H9 (cell line): ENCODE results near the gene MGA. TPM values are rescaled to one million over a fixed set of nuclear protein-coding genes. Genes with fewer than 3 reads are reported as not detected.

Experiments
- DNase-seq: peaks from one replicate; pipeline ENCODE4 v3.0.0-alpha.2; 2017
- H2AFZ ChIP-seq: one replicate; pipeline ENCODE4 v1.6.1; 2013; ENCODE audit warnings: mild to moderate bottlenecking, low read length, control low read depth, moderate library complexity
- H2AK5ac ChIP-seq: 2 replicates; pipeline ENCODE4 v1.6.1; 2013; ENCODE audit warnings: low read length, control low read depth, mixed read lengths; ENCODE audit not compliant: insufficient read length
- H2BK120ac ChIP-seq: one replicate; pipeline ENCODE4 v1.6.1; 2013; ENCODE audit warnings: low read depth, mild to moderate bottlenecking, low read length, control low read depth, inconsistent platforms; ENCODE audit not compliant: poor library complexity, severe bottlenecking
- H2BK12ac ChIP-seq: 2 replicates; pipeline ENCODE4 v1.6.1; 2013; ENCODE audit warnings: low read length, control low read depth, mixed read lengths, low read depth; ENCODE audit not compliant: insufficient read length
- H2BK15ac ChIP-seq: 2 replicates; pipeline ENCODE4 v1.6.1; 2013; ENCODE audit warnings: low read depth, low read length, control low read depth
- H2BK20ac ChIP-seq: one replicate; pipeline ENCODE4 v1.6.1; 2013; ENCODE audit warnings: low read depth, mild to moderate bottlenecking, low read length, control low read depth, inconsistent platforms; ENCODE audit not compliant: poor library complexity, severe bottlenecking
- H2BK5ac ChIP-seq: 2 replicates; pipeline ENCODE4 v1.6.1; 2013; ENCODE audit warnings: low read length, control low read depth, mixed read lengths; ENCODE audit not compliant: insufficient read length
- H3K14ac ChIP-seq: 2 replicates; pipeline ENCODE4 v1.6.1; 2013; ENCODE audit warnings: low read length, control low read depth; ENCODE audit not compliant: insufficient read depth
- H3K18ac ChIP-seq: 2 replicates; pipeline ENCODE4 v1.6.1; 2013; ENCODE audit warnings: low read depth, mild to moderate bottlenecking, mixed read lengths, low read length, control low read depth; ENCODE audit not compliant: insufficient read length
- H3K23ac ChIP-seq: 2 replicates; pipeline ENCODE4 v1.6.1; 2013; ENCODE audit warnings: low read length, control low read depth, mixed read lengths, low read depth; ENCODE audit not compliant: insufficient read length
- H3K23me2 ChIP-seq: 2 replicates; pipeline ENCODE4 v1.6.1; 2013; ENCODE audit warnings: low read depth, mild to moderate bottlenecking, mixed read lengths, low read length, control low read depth; ENCODE audit not compliant: insufficient read length, poor library complexity, severe bottlenecking
- H3K27ac ChIP-seq: 2 replicates; pipeline ENCODE4 v1.5.1; 2013; ENCODE audit warnings: low read length, control low read depth, mixed read lengths, low read depth; ENCODE audit not compliant: insufficient read length
- H3K27me3 ChIP-seq: 2 replicates; pipeline ENCODE4 v1.6.1; 2013; ENCODE audit warnings: low read length, control low read depth, inconsistent platforms; ENCODE audit not compliant: insufficient read depth
- H3K4ac ChIP-seq: 2 replicates; pipeline ENCODE4 v1.6.1; 2013; ENCODE audit warnings: low read depth, mild to moderate bottlenecking, control low read depth, inconsistent platforms, low read length, moderate library complexity
- H3K4me1 ChIP-seq: 2 replicates; pipeline ENCODE4 v1.6.1; 2013; ENCODE audit warnings: low read length, control low read depth, inconsistent platforms; ENCODE audit not compliant: insufficient read depth
- H3K4me2 ChIP-seq: 2 replicates; pipeline ENCODE4 v1.6.1; 2013; ENCODE audit warnings: low read length, control low read depth, mixed read lengths; ENCODE audit not compliant: insufficient read length, insufficient read depth
- H3K56ac ChIP-seq: 2 replicates; pipeline ENCODE4 v1.6.1; 2013; ENCODE audit warnings: low read depth, mild to moderate bottlenecking, mixed read lengths, low read length, control low read depth; ENCODE audit not compliant: insufficient read length
- H3K79me1 ChIP-seq: 2 replicates; pipeline ENCODE4 v1.6.1; 2013; ENCODE audit warnings: low read depth, mild to moderate bottlenecking, moderate library complexity, low read length, control low read depth, inconsistent platforms; ENCODE audit not compliant: insufficient read depth, poor library complexity, severe bottlenecking
- H3K79me2 ChIP-seq: 2 replicates; pipeline ENCODE4 v1.6.1; 2013; ENCODE audit warnings: low read length, control low read depth, inconsistent platforms; ENCODE audit not compliant: insufficient read depth
- H3K9ac ChIP-seq: 2 replicates; pipeline ENCODE4 v1.6.1; 2013; ENCODE audit warnings: low read length, control low read depth, mixed read lengths; ENCODE audit not compliant: insufficient read length; ENCODE audit errors: extremely low read depth
- H3K9me3 ChIP-seq: one replicate; pipeline ENCODE4 v1.6.1; 2013; ENCODE audit warnings: low read depth, low read length, inconsistent platforms; ENCODE audit not compliant: control insufficient read depth
- H3T11ph ChIP-seq: one replicate; pipeline ENCODE4 v1.6.1; 2013; ENCODE audit warnings: mild to moderate bottlenecking, low read length, control low read depth, inconsistent platforms
- H4K20me1 ChIP-seq: one replicate; pipeline ENCODE4 v1.6.1; 2013; ENCODE audit not compliant: control insufficient read depth, insufficient read length, insufficient read depth
- H4K5ac ChIP-seq: 2 replicates; pipeline ENCODE4 v1.6.1; 2013; ENCODE audit warnings: low read depth, mild to moderate bottlenecking, mixed read lengths, low read length, control low read depth; ENCODE audit not compliant: insufficient read length
- H4K8ac ChIP-seq: replicated peaks from 2 replicates; pipeline ENCODE4 v1.6.1; 2013; ENCODE audit warnings: low read length, control low read depth, mixed read lengths, low read depth; ENCODE audit not compliant: insufficient read length
- H4K91ac ChIP-seq: 2 replicates; pipeline ENCODE4 v1.6.1; 2013; ENCODE audit warnings: low read depth, mild to moderate bottlenecking, moderate library complexity, mixed read lengths, low read length, control low read depth; ENCODE audit not compliant: insufficient read length
- H3K27ac Mint-ChIP-seq, 3 experiments: 2 replicates in 2 of 3; 3 replicates in 1 of 3; pipeline ENCODE4 v1.8.0; 2020 to 2021; ENCODE audit warnings: mixed read lengths in 3 of 3, mild to moderate bottlenecking in 1 of 3, moderate library complexity in 1 of 3
- H3K27me3 Mint-ChIP-seq: 2 replicates; pipeline ENCODE4 v1.8.0; 2021; ENCODE audit warnings: low read depth, mild to moderate bottlenecking, moderate library complexity, mixed read lengths
- H3K36me3 Mint-ChIP-seq, 3 experiments: 2 replicates in 2 of 3; 3 replicates in 1 of 3; pipeline ENCODE4 v1.8.0; 2020 to 2021; ENCODE audit warnings: low read depth in 3 of 3, mixed read lengths in 3 of 3; ENCODE audit not compliant: insufficient read depth in 1 of 3
- H3K4me1 Mint-ChIP-seq, 2 experiments: 2 replicates each; pipeline ENCODE4 v1.8.0; 2020; ENCODE audit warnings: mixed read lengths in 2 of 2
- H3K4me3 Mint-ChIP-seq, 2 experiments: 2 replicates in 1 of 2; 3 replicates in 1 of 2; pipeline ENCODE4 v1.8.0; 2020 to 2021; ENCODE audit warnings: mild to moderate bottlenecking in 2 of 2, mixed read lengths in 2 of 2, moderate library complexity in 1 of 2
- H3K9me3 Mint-ChIP-seq, 2 experiments: 2 replicates in 1 of 2; 3 replicates in 1 of 2; pipeline ENCODE4 v1.8.0; 2020; ENCODE audit warnings: mild to moderate bottlenecking in 2 of 2, mixed read lengths in 2 of 2, moderate library complexity in 1 of 2
- WGBS: extraction: QIAGEN DNeasy Blood & Tissue Kit; methylation state at CpG from one replicate; pipeline ENCODE4 v1.1.7; 2013; ENCODE audit warnings: missing lambda C conversion rate, low lambda C conversion rate, mixed read lengths; ENCODE audit not compliant: insufficient read length; ENCODE audit errors: extremely low coverage; 5-methylcytosine and 5-hydroxymethylcytosine counted together
- total RNA-seq: library from RNA; stranded (reverse); gene quantifications from 2 replicates; pipeline ENCODE4 v1.2.1, GENCODE V29; 2021
- TF ChIP-seq, protein P1 (sequence below): fragments of 200-600 bp; sonication (generic); conservative IDR thresholded peaks from 3 replicates; pipeline ENCODE4 v1.8.0; 2021; ENCODE audit warnings: antibody characterized with exemption, mild to moderate bottlenecking

Gene MGA
- total RNA-seq, 1 experiment from 2014 or later, result 62.7 TPM

DNA sequence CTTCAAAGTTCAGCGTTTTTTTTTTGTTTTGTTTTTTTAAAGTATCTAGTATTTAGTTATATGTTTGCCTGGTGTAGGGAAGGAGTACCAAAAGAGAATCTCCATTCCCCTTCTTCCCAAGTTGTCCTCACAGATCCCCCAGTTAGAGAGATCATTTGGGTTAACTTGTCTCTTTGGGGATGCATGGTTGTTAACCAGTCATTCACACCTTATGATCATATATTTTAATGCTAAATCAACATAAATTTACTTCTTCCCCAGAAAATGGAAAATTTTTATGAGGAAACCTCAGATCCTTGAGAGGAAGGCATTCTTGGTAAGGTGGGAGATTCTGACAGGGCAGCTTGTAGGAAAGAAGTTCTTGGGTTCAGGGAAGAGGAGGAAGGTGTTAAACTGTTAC, 1.5 kb upstream of the MGA start:
- H2AK5ac ChIP-seq, result no peak overlapping the region
- peaks cover 17% of the 10 kb centered on the region for H3K23me2 ChIP-seq
- H3K56ac ChIP-seq, result no peak overlapping the region
- peaks cover 4% of the 10 kb centered on the region; the same call in 1 of the 2 replicates for H3K27me3 ChIP-seq
- H3K9ac ChIP-seq, result no peak overlapping the region
- H2BK5ac ChIP-seq, result no peak overlapping the region
- H3K4ac ChIP-seq, result no peak overlapping the region
- no peaks in the 10 kb centered on the region for H4K20me1 ChIP-seq
- DNase-seq, result no peak
- no peak overlapping the region for H4K5ac ChIP-seq
- H3T11ph ChIP-seq, result no peak overlapping the region
- H4K8ac ChIP-seq, result no peak overlapping the region
- no peak overlapping the region for H2BK20ac ChIP-seq
- H3K79me1 ChIP-seq, result peaks cover 2% of the 10 kb centered on the region
- Mint-ChIP-seq H3K4me1 (peaks cover 18 to 30% of the 10 kb centered on the region in 2 experiments), H3K27ac (no peak overlapping the region), H3K27me3 (peaks cover 44% of the 10 kb centered on the region), H3K4me3 (no peak overlapping the region; a peak in 1 of 5 replicates), H3K36me3 (no peaks in the 10 kb centered on the region), H3K9me3 (peaks cover 0 to 2% of the 10 kb centered on the region in 2 experiments; a peak in 3 of 5 replicates)
- no peaks in the 10 kb centered on the region for H3K9me3 ChIP-seq
- no peak overlapping the region for H2BK15ac ChIP-seq
- no peak overlapping the region for H2BK120ac ChIP-seq
- H3K27ac ChIP-seq, result no peak overlapping the region
- H3K14ac ChIP-seq, result no peak overlapping the region
- no peak overlapping the region for H3K4me2 ChIP-seq
- no peak overlapping the region for H4K91ac ChIP-seq
- H3K18ac ChIP-seq, result no peak overlapping the region
- no CpG with 5 or more reads among the region's 1 CpG for WGBS
- no peak overlapping the region for H2BK12ac ChIP-seq
- H3K23ac ChIP-seq, result no peak overlapping the region
- no peak overlapping the region for H2AFZ ChIP-seq
- TF ChIP-seq, protein P1, sequence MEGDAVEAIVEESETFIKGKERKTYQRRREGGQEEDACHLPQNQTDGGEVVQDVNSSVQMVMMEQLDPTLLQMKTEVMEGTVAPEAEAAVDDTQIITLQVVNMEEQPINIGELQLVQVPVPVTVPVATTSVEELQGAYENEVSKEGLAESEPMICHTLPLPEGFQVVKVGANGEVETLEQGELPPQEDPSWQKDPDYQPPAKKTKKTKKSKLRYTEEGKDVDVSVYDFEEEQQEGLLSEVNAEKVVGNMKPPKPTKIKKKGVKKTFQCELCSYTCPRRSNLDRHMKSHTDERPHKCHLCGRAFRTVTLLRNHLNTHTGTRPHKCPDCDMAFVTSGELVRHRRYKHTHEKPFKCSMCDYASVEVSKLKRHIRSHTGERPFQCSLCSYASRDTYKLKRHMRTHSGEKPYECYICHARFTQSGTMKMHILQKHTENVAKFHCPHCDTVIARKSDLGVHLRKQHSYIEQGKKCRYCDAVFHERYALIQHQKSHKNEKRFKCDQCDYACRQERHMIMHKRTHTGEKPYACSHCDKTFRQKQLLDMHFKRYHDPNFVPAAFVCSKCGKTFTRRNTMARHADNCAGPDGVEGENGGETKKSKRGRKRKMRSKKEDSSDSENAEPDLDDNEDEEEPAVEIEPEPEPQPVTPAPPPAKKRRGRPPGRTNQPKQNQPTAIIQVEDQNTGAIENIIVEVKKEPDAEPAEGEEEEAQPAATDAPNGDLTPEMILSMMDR, result no peak
- no peaks in the 10 kb centered on the region; the same call in 1 of the 2 replicates for H3K4me1 ChIP-seq
- H3K79me2 ChIP-seq, result peaks cover 5% of the 10 kb centered on the region; the same call in 1 of the 2 replicates
